Right lobe of liver (tissue), 6 donors: ENCODE data around the gene NTMT1. TPM values are rescaled to one million over a fixed set of nuclear protein-coding genes. Genes with fewer than 3 reads are reported as not detected.

Experiments
- ATAC-seq, 4 donors: fragments of 200-7000 bp; cut with Tn5 transposase; one replicate each; pipeline ENCODE4 v1.9.1; 2020; ENCODE audit warnings: mild to moderate bottlenecking in 4 of 4, moderate library complexity in 4 of 4
- DNase-seq, 3 donors: peaks; one replicate each; pipeline ENCODE4 v3.0.0-alpha.2; 2020
- H3K27ac ChIP-seq, 3 donors: fragments of 200-600 bp; one replicate each; pipeline ENCODE4 v1.8.0; 2022
- H3K27me3 ChIP-seq, 2 donors: fragments of 200-600 bp; one replicate each; pipeline ENCODE4 v1.8.0; 2022
- H3K36me3 ChIP-seq, 4 donors: fragments of 200-600 bp; sonication (generic) in 1 of 4; one replicate each; pipeline versions ENCODE4 v1.5.1 to v1.8.0; 2017 to 2022; ENCODE audit warnings: control low read depth in 1 of 4
- H3K4me1 ChIP-seq, 4 donors: fragments of 200-600 bp; sonication (generic) in 1 of 4; one replicate each; pipeline versions ENCODE4 v1.5.1 to v1.8.0; 2017 to 2022; ENCODE audit warnings: control low read depth in 1 of 4
- H3K4me3 ChIP-seq, 3 donors: fragments of 200-600 bp; one replicate each; pipeline ENCODE4 v1.8.0; 2022
- H3K9me3 ChIP-seq, 4 donors: fragments of 200-600 bp; sonication (generic) in 1 of 4; one replicate each; pipeline versions ENCODE4 v1.5.1 to v1.8.0; 2017 to 2022; ENCODE audit warnings: control low read depth in 1 of 4
- POLR2A ChIP-seq: fragments of 450-650 bp; IDR thresholded peaks from one replicate; pipeline ENCODE4 v1.6.1; 2017; ENCODE audit warnings: antibody characterized with exemption, mild to moderate bottlenecking
- WGBS: methylation state at CpG from one replicate; pipeline ENCODE4 v1.1.6; 2018; ENCODE audit warnings: low coverage, low lambda C conversion rate; ENCODE audit not compliant: insufficient coverage; ENCODE audit errors: missing lambda C conversion rate; 5-methylcytosine and 5-hydroxymethylcytosine counted together
- intact Hi-C, 2 donors: fragments of 100-400 bp; cut with DNase I; formaldehyde crosslinking; loops; one replicate each; pipeline versions ENCODE4 v1.11.2 to v1.14.1; 2022
- total RNA-seq, 6 experiments: library from RNA; depleted of rRNA in 2 of 6; stranded (reverse); fragments of >200 nt in 2 of 6; fragmentation: NEBNext Ultra II Directional in 3 of 6; extraction: Animal tissue kit (Norgen Biotek cat#: 25700) in 3 of 6; gene quantifications; one replicate each; pipeline versions ENCODE4 v1.1.0 to v1.2.4, GENCODE V29; 2016 to 2023
- TF ChIP-seq, protein P1 (sequence below), 4 donors: fragments of 200-600 bp in 3 of 4; fragments of 450-650 bp in 1 of 4; IDR thresholded peaks; one replicate each; pipeline versions ENCODE4 v1.5.1 to v1.8.0; 2016 to 2022; ENCODE audit warnings: antibody characterized with exemption in 4 of 4, mild to moderate bottlenecking in 2 of 4
- donor health status: DM: no; HTN: yes; CAD: no.
- donor health status: DM: no; HTN: no; CAD: no.
- donor health status: DM: no; HTN: no; CAD: no.
- donor health status: DM: no; HTN: yes; CAD: no.
- donor health status: DM: no; HTN: yes; CAD: no.

The NTMT1 gene
- total RNA-seq, 6 experiments from 2014 or later, result 15.6 to 28.3 (median 20.7) TPM

DNA sequence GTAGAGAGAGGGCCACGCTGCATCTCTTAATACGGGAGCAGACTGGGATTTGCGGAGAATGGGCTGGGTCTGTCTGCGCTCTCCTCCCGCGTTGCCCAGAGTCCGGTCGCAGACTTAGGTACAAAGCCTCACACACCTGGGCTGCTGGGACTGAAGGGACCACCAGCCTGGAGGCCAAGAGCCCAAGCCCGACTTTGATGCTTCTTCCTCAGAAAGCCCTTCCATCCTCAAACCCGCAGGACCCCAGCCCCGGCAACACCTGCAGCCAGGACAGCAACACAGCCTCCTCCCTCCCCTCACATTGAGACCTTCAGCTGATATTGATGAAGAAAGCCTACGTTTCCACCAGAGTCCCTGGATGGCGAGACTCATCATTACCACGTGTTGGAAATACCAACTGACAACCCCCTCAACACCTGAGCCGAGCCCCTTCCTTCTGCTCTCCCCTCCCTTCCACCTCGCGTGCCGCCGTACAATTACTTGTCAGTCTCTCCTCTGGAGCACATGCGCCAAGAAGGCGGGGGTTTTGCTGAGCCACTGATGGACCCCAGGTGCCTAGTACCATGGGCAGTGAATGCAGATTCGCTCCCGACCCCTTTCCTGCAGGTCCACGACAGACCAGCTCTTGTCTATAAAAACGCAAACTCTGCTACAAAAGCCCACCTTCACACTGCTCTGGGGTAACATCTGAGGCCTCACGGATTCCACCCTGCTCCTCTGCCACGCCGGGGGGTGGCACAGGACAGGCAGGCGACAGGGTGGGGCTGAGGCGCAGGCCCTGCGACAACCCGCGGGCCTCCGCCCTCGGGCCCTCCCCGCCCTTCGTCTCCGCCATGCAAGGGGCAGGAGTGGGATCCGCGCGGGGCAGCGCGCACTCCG lies 15.1 kb downstream of the NTMT1 start:
- intact Hi-C loops, result loop anchor here (10.0 kb wide), 1 partner anchor 144 kb away; no protein-coding TSS in a partner anchor
- ATAC-seq (no peak), DNase-seq (no peak)
- TF ChIP-seq, protein P1, sequence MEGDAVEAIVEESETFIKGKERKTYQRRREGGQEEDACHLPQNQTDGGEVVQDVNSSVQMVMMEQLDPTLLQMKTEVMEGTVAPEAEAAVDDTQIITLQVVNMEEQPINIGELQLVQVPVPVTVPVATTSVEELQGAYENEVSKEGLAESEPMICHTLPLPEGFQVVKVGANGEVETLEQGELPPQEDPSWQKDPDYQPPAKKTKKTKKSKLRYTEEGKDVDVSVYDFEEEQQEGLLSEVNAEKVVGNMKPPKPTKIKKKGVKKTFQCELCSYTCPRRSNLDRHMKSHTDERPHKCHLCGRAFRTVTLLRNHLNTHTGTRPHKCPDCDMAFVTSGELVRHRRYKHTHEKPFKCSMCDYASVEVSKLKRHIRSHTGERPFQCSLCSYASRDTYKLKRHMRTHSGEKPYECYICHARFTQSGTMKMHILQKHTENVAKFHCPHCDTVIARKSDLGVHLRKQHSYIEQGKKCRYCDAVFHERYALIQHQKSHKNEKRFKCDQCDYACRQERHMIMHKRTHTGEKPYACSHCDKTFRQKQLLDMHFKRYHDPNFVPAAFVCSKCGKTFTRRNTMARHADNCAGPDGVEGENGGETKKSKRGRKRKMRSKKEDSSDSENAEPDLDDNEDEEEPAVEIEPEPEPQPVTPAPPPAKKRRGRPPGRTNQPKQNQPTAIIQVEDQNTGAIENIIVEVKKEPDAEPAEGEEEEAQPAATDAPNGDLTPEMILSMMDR (IDR thresholded peaks at IDR 0.05), result no peak
- TF ChIP-seq POLR2A, result no peak
- H3K4me3 ChIP-seq, result peak overlapping the region; percentile 79 to 95 (median 93)
- 0% methylated on average over 10 of the region's 44 CpGs for WGBS
- H3K9me3 ChIP-seq, result no peaks in the 10 kb centered on the region
- peak overlapping the region in 2 of 3 donors; percentile 54 to 68 for H3K27ac ChIP-seq
- H3K36me3 ChIP-seq, result peaks cover 0 to 31% (median 11%) of the 10 kb centered on the region in 4 donors
- H3K27me3 ChIP-seq, result no peaks in the 10 kb centered on the region
- peaks cover 0 to 17% (median 8%) of the 10 kb centered on the region in 4 donors for H3K4me1 ChIP-seq

- TF ChIP-seq, protein P1 (IDR thresholded peaks at IDR 0.05), result peak; percentile 99 to 100 (median 100)
- TF ChIP-seq POLR2A, result peak; percentile 49
- Histone ChIP-seq H3K27me3 (no peaks in the 10 kb centered on the region), H3K9me3 (no peaks in the 10 kb centered on the region), H3K4me1 (peaks cover 0 to 17% (median 8%) of the 10 kb centered on the region in 4 donors), H3K4me3 (peak within 1 kb of the TSS; percentile 79 to 95 (median 93)), H3K27ac (peak within 1 kb of the TSS; percentile 54 to 74 (median 68)), H3K36me3 (peaks cover 0 to 24% (median 5%) of the 10 kb centered on the region in 4 donors)
- intact Hi-C loops, result loop anchor here (10.0 kb wide), 1 partner anchor 143 kb away; no protein-coding TSS in a partner anchor
- DNase-seq (peak; percentile 98 to 99 (median 98)), ATAC-seq (peak; percentile 95 to 98 (median 96))
- 1% methylated on average over 20 of the region's 93 CpGs for WGBS
Observed at GRCh38 chr9:129641750-129642585, 16.0 kb downstream of the NTMT1 start, which contains the start of gene ASB6. Gene ASB6 (minus strand): TSS chr9:129642151. CDS start chr9:129641999, 152 bp downstream.

GRCh38 chr9:129643706-129644105 lies 17.7 kb downstream of the NTMT1 start:
- TF ChIP-seq, protein P1 (IDR thresholded peaks at IDR 0.05), result no peak
- DNase-seq (no peak), ATAC-seq (no peak)
- intact Hi-C loops, result loop anchor here (10.0 kb wide), 1 partner anchor 141 kb away; no protein-coding TSS in a partner anchor
- Histone ChIP-seq H3K4me3 (no peak overlapping the region), H3K9me3 (no peaks in the 10 kb centered on the region), H3K4me1 (peaks cover 0 to 17% (median 8%) of the 10 kb centered on the region in 4 donors), H3K36me3 (peaks cover 0 to 7% (median 0%) of the 10 kb centered on the region in 4 donors), H3K27me3 (no peaks in the 10 kb centered on the region), H3K27ac (no peak overlapping the region)
- WGBS, result 94% methylated on average over 5 of the region's 10 CpGs

DNA sequence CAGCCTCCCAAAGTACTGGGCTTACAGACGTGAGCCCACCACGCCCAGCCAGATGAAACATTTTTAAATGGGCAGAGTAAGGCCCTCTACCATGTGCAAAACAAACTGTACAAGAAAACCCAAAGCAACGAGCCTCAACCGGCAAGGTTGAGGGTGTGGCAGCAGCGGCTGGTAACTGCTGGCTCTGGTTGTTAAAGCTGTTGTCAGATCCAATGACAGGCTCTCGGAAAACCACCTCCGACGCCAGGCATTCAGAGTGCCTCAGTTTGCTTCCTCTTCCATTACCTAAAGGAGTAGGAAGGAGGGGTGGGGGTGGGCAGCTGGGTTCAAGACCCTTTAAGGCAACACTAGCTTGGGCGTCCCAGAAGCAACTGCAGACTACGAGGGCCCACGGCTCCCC lies 18.4 kb downstream of the NTMT1 start:
- 71% methylated on average over 4 of the region's 11 CpGs for WGBS
- H3K9me3 ChIP-seq, result no peaks in the 10 kb centered on the region
- H3K36me3 ChIP-seq, result peaks cover 0 to under 1% (median 0%) of the 10 kb centered on the region in 4 donors
- no peak for DNase-seq
- intact Hi-C loops, result loop anchor here (10.0 kb wide), 1 partner anchor 140 kb away; no protein-coding TSS in a partner anchor
- H3K27me3 ChIP-seq, result no peaks in the 10 kb centered on the region
- H3K4me1 ChIP-seq, result peaks cover 0 to 17% (median 8%) of the 10 kb centered on the region in 4 donors
- no peak overlapping the region for H3K27ac ChIP-seq
- TF ChIP-seq POLR2A, result no peak
- TF ChIP-seq, protein P1 (IDR thresholded peaks at IDR 0.05), result no peak
- H3K4me3 ChIP-seq, result no peak overlapping the region
- ATAC-seq, result no peak
